NCI-H460 (cell line): ENCODE results near the gene ZFAND2A. TPM values are rescaled to one million over a fixed set of nuclear protein-coding genes. Genes with fewer than 3 reads are reported as not detected.
A peak's percentile ranks its signal among the peaks of the same experiment; 100 is the strongest.
"Not testable (repeated sequence)": the region's sequence is repeated elsewhere in the genome, so short reads cannot be mapped to it uniquely, and the experiment has no call there.

ENCODE experiments used
- DNase-seq: peaks from one replicate; pipeline ENCODE4 v3.0.0-alpha.2; 2016; ENCODE audit warnings: low read depth; ENCODE audit errors: extremely low read depth
- total RNA-seq: library from RNA; depleted of rRNA; stranded (reverse); fragments of >200 nt; shearing (Covaris generic); gene quantifications from 2 replicates; pipeline ENCODE4 v1.2.3, GENCODE V29; 2014

Gene ZFAND2A
- total RNA-seq, 1 experiment from 2014 or later, result 40.0 TPM

- DNase-seq, result no peak
These were observed 33.0 kb downstream of the ZFAND2A start for GRCh38 chr7:1127001-1127400.

GRCh38 chr7:1125603-1125969 lies 34.4 kb downstream of the ZFAND2A start:
- DNase-seq, result no peak

- peak; percentile 20 for DNase-seq
These were observed 35.0 kb downstream of the ZFAND2A start for GRCh38 chr7:1124816-1125602.

- DNase-seq, result no peak
These were observed 35.8 kb downstream of the ZFAND2A start for GRCh38 chr7:1124164-1124563.

- no peak for DNase-seq
These were observed 36.3 kb downstream of the ZFAND2A start for GRCh38 chr7:1123715-1124114.

GRCh38 chr7:1122832-1123501 lies 37.0 kb downstream of the ZFAND2A start:
- no peak for DNase-seq

- no peak for DNase-seq
These were observed 37.8 kb downstream of the ZFAND2A start for GRCh38 chr7:1121886-1122831.

- DNase-seq, result no peak
These were observed 38.5 kb downstream of the ZFAND2A start for GRCh38 chr7:1121476-1121875.

GRCh38 chr7:1120791-1121190 lies 39.2 kb downstream of the ZFAND2A start:
- no peak for DNase-seq

- DNase-seq, result no peak
These were observed 40.8 kb downstream of the ZFAND2A start for GRCh38 chr7:1119201-1119600.

- no peak for DNase-seq
These were observed 42.6 kb downstream of the ZFAND2A start for GRCh38 chr7:1117321-1117928.

GRCh38 chr7:1116383-1117008 lies 43.5 kb downstream of the ZFAND2A start:
- not testable (repeated sequence) for DNase-seq

GRCh38 chr7:1115171-1116045 lies 44.6 kb downstream of the ZFAND2A start:
- DNase-seq, result not testable (repeated sequence)

- DNase-seq, result no peak
These were observed 45.5 kb downstream of the ZFAND2A start for GRCh38 chr7:1114505-1114904.

- DNase-seq, result no peak
These were observed 45.9 kb downstream of the ZFAND2A start for GRCh38 chr7:1114088-1114487.

GRCh38 chr7:1113548-1113885 lies 46.5 kb downstream of the ZFAND2A start:
- no peak for DNase-seq

- no peak for DNase-seq
These were observed 47.1 kb downstream of the ZFAND2A start for GRCh38 chr7:1112625-1113547.

GRCh38 chr7:1112109-1112508 lies 47.9 kb downstream of the ZFAND2A start:
- no peak for DNase-seq
